ENCODE data around the gene COPB2.

COPB2 gene

GRCh38 chr3:139323146-139323545, 66.3 kb downstream of the COPB2 start:
- Histone ChIP-seq H3K27me3 (ENCODE audit: control insufficient read depth in 3 of 3, insufficient read depth in 3 of 3, low read depth in 1 of 3, low read length in 3 of 3) (peaks cover 0 to 48% (median 0%) of the 10 kb centered on the region in 3 experiments), H3K14ac (ENCODE audit: low read length) (no peak overlapping the region), H2BK120ac (ENCODE audit: low read depth, low read length) (no peak overlapping the region), H3K36me3 (replicated peaks in 1 of 2; ENCODE audit: control insufficient read depth in 2 of 2, insufficient read depth in 2 of 2, low read length in 2 of 2) (no peaks in the 10 kb centered on the region), H2AFZ (ENCODE audit: low read length) (no peak overlapping the region), H2AK5ac (ENCODE audit: low read depth, low read length) (no peak overlapping the region), H3K23ac (ENCODE audit: low read depth, low read length, poor library complexity) (no peak overlapping the region), H3K9ac (ENCODE audit: low read depth, low read length, poor library complexity) (no peak overlapping the region), H4K8ac (ENCODE audit: low read depth, low read length) (no peak overlapping the region), H2BK5ac (ENCODE audit: low read length) (no peak overlapping the region), H3K79me1 (ENCODE audit: low read depth, low read length) (no peaks in the 10 kb centered on the region), H4K91ac (ENCODE audit: low read depth, low read length, poor library complexity) (no peak overlapping the region), H3K4me3 (ENCODE audit: low read length in 2 of 2) (no peak overlapping the region), H3K4me2 (ENCODE audit: insufficient read depth, low read length, poor library complexity, severe bottlenecking) (no peak overlapping the region), H3K18ac (ENCODE audit: low read length) (no peak overlapping the region), H3K4me1 (ENCODE audit: control insufficient read depth in 2 of 2, insufficient read depth in 1 of 2, low read depth in 1 of 2, low read length in 2 of 2) (no peaks in the 10 kb centered on the region), H2BK12ac (ENCODE audit: low read length) (no peak overlapping the region), H3K27ac (replicated peaks; ENCODE audit: low read length) (no peak overlapping the region), H3K9me3 (replicated peaks in 1 of 2; ENCODE audit: control insufficient read depth in 2 of 2, insufficient read depth in 1 of 2, low read depth in 1 of 2, low read length in 2 of 2) (no peaks in the 10 kb centered on the region), H2BK15ac (ENCODE audit: low read length) (no peak overlapping the region), H3K4ac (ENCODE audit: low read length) (no peak overlapping the region)
- no CpG with 5 or more reads among the region's 7 CpGs for WGBS, 2 donors (ENCODE audit: extremely low coverage in 2 of 2, insufficient read length in 2 of 2, insufficient replicate concordance in 1 of 2)
- no peak for DNase-seq (ENCODE audit: low spot score)

GRCh38 chr3:139322346-139322745, 67.1 kb downstream of the COPB2 start:
- no CpG with 5 or more reads among the region's 5 CpGs for WGBS, 2 donors (ENCODE audit: extremely low coverage in 2 of 2, insufficient read length in 2 of 2, insufficient replicate concordance in 1 of 2)

GRCh38 chr3:139320551-139321309, 68.7 kb downstream of the COPB2 start:
- Histone ChIP-seq H2BK12ac (ENCODE audit: low read length) (no peak overlapping the region), H2BK5ac (ENCODE audit: low read length) (no peak overlapping the region), H2AK5ac (ENCODE audit: low read depth, low read length) (no peak overlapping the region), H3K36me3 (replicated peaks in 1 of 2; ENCODE audit: control insufficient read depth in 2 of 2, insufficient read depth in 2 of 2, low read length in 2 of 2) (no peaks in the 10 kb centered on the region), H3K79me1 (ENCODE audit: low read depth, low read length) (no peaks in the 10 kb centered on the region), H2AFZ (ENCODE audit: low read length) (peak overlapping the region; percentile 82), H3K4me1 (ENCODE audit: control insufficient read depth in 2 of 2, insufficient read depth in 1 of 2, low read depth in 1 of 2, low read length in 2 of 2) (no peaks in the 10 kb centered on the region), H3K4me3 (ENCODE audit: low read length in 2 of 2) (no peak overlapping the region), H3K14ac (ENCODE audit: low read length) (no peak overlapping the region), H2BK15ac (ENCODE audit: low read length) (peak overlapping the region; percentile 72), H3K27me3 (ENCODE audit: control insufficient read depth in 3 of 3, insufficient read depth in 3 of 3, low read depth in 1 of 3, low read length in 3 of 3) (peaks cover 0 to 29% (median 0%) of the 10 kb centered on the region in 3 experiments), H2BK120ac (ENCODE audit: low read depth, low read length) (no peak overlapping the region), H3K9ac (ENCODE audit: low read depth, low read length, poor library complexity) (no peak overlapping the region), H3K27ac (replicated peaks; ENCODE audit: low read length) (no peak overlapping the region), H3K18ac (ENCODE audit: low read length) (no peak overlapping the region), H3K4me2 (ENCODE audit: insufficient read depth, low read length, poor library complexity, severe bottlenecking) (no peak overlapping the region), H4K91ac (ENCODE audit: low read depth, low read length, poor library complexity) (no peak overlapping the region), H3K23ac (ENCODE audit: low read depth, low read length, poor library complexity) (no peak overlapping the region), H3K4ac (ENCODE audit: low read length) (no peak overlapping the region), H3K9me3 (replicated peaks in 1 of 2; ENCODE audit: control insufficient read depth in 2 of 2, insufficient read depth in 1 of 2, low read depth in 1 of 2, low read length in 2 of 2) (no peaks in the 10 kb centered on the region), H4K8ac (ENCODE audit: low read depth, low read length) (no peak overlapping the region)
- no CpG with 5 or more reads among the region's 8 CpGs for WGBS, 2 donors (ENCODE audit: extremely low coverage in 2 of 2, insufficient read length in 2 of 2, insufficient replicate concordance in 1 of 2)
- DNase-seq (ENCODE audit: low spot score): no peak

More at GRCh38 chr3:139322346-139322745, 67.1 kb downstream of the COPB2 start:
- no peak overlapping the region for H3K14ac ChIP-seq (ENCODE audit: low read length)
- H3K4me3 ChIP-seq (ENCODE audit: low read length in 2 of 2): no peak overlapping the region
- H3K4me1 ChIP-seq (ENCODE audit: control insufficient read depth in 2 of 2, insufficient read depth in 1 of 2, low read depth in 1 of 2, low read length in 2 of 2): no peaks in the 10 kb centered on the region
- H3K23ac ChIP-seq (ENCODE audit: low read depth, low read length, poor library complexity): no peak overlapping the region
- no peak overlapping the region for H2AFZ ChIP-seq (ENCODE audit: low read length)
- H3K18ac ChIP-seq (ENCODE audit: low read length): no peak overlapping the region
- no peak overlapping the region for H3K9ac ChIP-seq (ENCODE audit: low read depth, low read length, poor library complexity)
- no peak overlapping the region for H3K4ac ChIP-seq (ENCODE audit: low read length)
- H3K9me3 ChIP-seq (replicated peaks in 1 of 2; ENCODE audit: control insufficient read depth in 2 of 2, insufficient read depth in 1 of 2, low read depth in 1 of 2, low read length in 2 of 2): no peaks in the 10 kb centered on the region
- no peak overlapping the region for H4K91ac ChIP-seq (ENCODE audit: low read depth, low read length, poor library complexity)
- H3K4me2 ChIP-seq (ENCODE audit: insufficient read depth, low read length, poor library complexity, severe bottlenecking): no peak overlapping the region
- H3K79me1 ChIP-seq (ENCODE audit: low read depth, low read length): no peaks in the 10 kb centered on the region
- H3K27ac ChIP-seq (replicated peaks; ENCODE audit: low read length): no peak overlapping the region
- H3K36me3 ChIP-seq (replicated peaks in 1 of 2; ENCODE audit: control insufficient read depth in 2 of 2, insufficient read depth in 2 of 2, low read length in 2 of 2): no peaks in the 10 kb centered on the region
- H2BK5ac ChIP-seq (ENCODE audit: low read length): no peak overlapping the region
- no peak overlapping the region for H2BK12ac ChIP-seq (ENCODE audit: low read length)
- H2AK5ac ChIP-seq (ENCODE audit: low read depth, low read length): no peak overlapping the region
- DNase-seq (ENCODE audit: low spot score): no peak
- no peak overlapping the region for H2BK15ac ChIP-seq (ENCODE audit: low read length)
- H2BK120ac ChIP-seq (ENCODE audit: low read depth, low read length): no peak overlapping the region
- peaks cover 0 to 40% (median 0%) of the 10 kb centered on the region in 3 experiments for H3K27me3 ChIP-seq (ENCODE audit: control insufficient read depth in 3 of 3, insufficient read depth in 3 of 3, low read depth in 1 of 3, low read length in 3 of 3)
- no peak overlapping the region for H4K8ac ChIP-seq (ENCODE audit: low read depth, low read length)

GRCh38 chr3:139319428-139320402, 69.7 kb downstream of the COPB2 start:
- no peak for DNase-seq (ENCODE audit: low spot score)
- Histone ChIP-seq H3K4ac (ENCODE audit: low read length) (no peak overlapping the region), H3K14ac (ENCODE audit: low read length) (no peak overlapping the region), H3K18ac (ENCODE audit: low read length) (peak overlapping the region; percentile 9), H3K4me1 (ENCODE audit: control insufficient read depth in 2 of 2, insufficient read depth in 1 of 2, low read depth in 1 of 2, low read length in 2 of 2) (no peaks in the 10 kb centered on the region), H3K36me3 (replicated peaks in 1 of 2; ENCODE audit: control insufficient read depth in 2 of 2, insufficient read depth in 2 of 2, low read length in 2 of 2) (no peaks in the 10 kb centered on the region), H3K4me2 (ENCODE audit: insufficient read depth, low read length, poor library complexity, severe bottlenecking) (no peak overlapping the region), H3K23ac (ENCODE audit: low read depth, low read length, poor library complexity) (no peak overlapping the region), H2BK15ac (ENCODE audit: low read length) (no peak overlapping the region), H2AFZ (ENCODE audit: low read length) (peak overlapping the region; percentile 82), H3K27me3 (ENCODE audit: control insufficient read depth in 3 of 3, insufficient read depth in 3 of 3, low read depth in 1 of 3, low read length in 3 of 3) (peaks cover 0 to 24% (median 0%) of the 10 kb centered on the region in 3 experiments), H3K4me3 (ENCODE audit: low read length in 2 of 2) (no peak overlapping the region), H2BK12ac (ENCODE audit: low read length) (no peak overlapping the region), H4K91ac (ENCODE audit: low read depth, low read length, poor library complexity) (no peak overlapping the region), H3K79me1 (ENCODE audit: low read depth, low read length) (no peaks in the 10 kb centered on the region), H2BK120ac (ENCODE audit: low read depth, low read length) (no peak overlapping the region), H3K27ac (replicated peaks; ENCODE audit: low read length) (no peak overlapping the region), H2AK5ac (ENCODE audit: low read depth, low read length) (no peak overlapping the region), H3K9ac (ENCODE audit: low read depth, low read length, poor library complexity) (no peak overlapping the region), H3K9me3 (replicated peaks in 1 of 2; ENCODE audit: control insufficient read depth in 2 of 2, insufficient read depth in 1 of 2, low read depth in 1 of 2, low read length in 2 of 2) (no peaks in the 10 kb centered on the region), H2BK5ac (ENCODE audit: low read length) (no peak overlapping the region), H4K8ac (ENCODE audit: low read depth, low read length) (no peak overlapping the region)
- WGBS, 2 donors (ENCODE audit: extremely low coverage in 2 of 2, insufficient read length in 2 of 2, insufficient replicate concordance in 1 of 2): no CpG with 5 or more reads among the region's 10 CpGs

Measured in neuronal stem cell (in vitro differentiated cells).